HG03558 (cell line): Measurements from ENCODE around the gene SMAGP.
"Not testable (repeated sequence)": the region's sequence is repeated elsewhere in the genome, so short reads cannot be mapped to it uniquely, and the experiment has no call there.

Experiments used
- ATAC-seq: cut with Tn5 transposase; IDR thresholded peaks from one replicate; pipeline ENCODE4 v1.9.1; 2021; ENCODE audit warnings: moderate number of reproducible peaks; ENCODE audit not compliant: unreplicated experiment; ENCODE audit errors: extremely low read depth

SMAGP gene

DNA sequence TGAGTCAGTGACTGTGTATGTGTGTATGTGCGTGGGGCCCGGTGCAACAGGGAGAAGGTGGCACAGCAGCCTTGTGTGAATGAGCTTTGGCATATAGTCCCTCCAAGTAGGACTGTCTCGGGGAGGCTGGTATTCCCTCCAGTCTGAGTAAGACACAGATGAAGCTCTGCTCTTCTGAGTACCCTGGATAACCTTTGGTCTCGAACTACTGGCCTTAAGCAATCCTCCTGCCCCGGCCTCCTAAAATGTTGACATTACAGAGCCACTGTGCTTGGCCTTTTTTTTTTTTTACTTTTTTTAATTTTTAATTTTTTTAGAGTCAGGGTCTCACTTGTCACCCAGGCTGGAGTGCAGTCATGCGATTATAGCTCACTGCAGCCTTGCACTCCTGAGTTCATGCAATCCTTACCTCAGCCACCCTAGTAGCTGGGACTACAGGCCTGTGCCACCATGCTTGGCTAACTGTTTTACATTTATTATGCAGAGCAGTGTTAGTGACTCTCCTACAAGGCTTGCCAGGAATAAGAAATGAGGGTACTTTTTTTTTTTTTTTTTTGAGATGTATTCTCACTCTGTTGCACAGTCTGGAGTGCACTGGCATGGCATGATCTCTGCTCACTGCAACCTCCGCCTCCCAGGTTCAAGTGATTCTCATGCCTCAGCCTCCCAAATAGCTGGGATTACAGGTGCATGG is 41.0 kb downstream of the SMAGP start:
- ATAC-seq: no peak

GRCh38 chr12:51227962-51228361 is 42.3 kb downstream of the SMAGP start:
- ATAC-seq: no peak

DNA sequence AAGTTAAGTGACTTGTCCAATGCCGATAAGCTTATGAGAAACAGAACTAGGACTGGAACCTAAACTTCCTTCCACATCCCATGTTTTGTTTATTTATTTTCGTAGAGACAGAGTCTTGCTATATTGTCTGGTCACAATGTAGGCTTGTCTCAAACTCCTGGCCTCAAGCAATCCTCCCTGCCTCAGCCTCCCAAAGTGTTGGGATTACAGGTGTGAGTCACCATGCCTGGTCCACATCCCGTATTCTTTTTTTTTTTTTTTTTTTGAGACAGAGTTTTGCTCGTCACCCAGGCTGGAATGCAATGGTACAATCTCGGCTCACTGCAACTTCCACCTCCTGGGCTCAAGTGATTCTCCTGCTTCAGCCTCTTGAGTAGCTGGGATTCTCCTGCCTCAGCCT is 43.1 kb downstream of the SMAGP start:
- not testable (repeated sequence) for ATAC-seq

DNA sequence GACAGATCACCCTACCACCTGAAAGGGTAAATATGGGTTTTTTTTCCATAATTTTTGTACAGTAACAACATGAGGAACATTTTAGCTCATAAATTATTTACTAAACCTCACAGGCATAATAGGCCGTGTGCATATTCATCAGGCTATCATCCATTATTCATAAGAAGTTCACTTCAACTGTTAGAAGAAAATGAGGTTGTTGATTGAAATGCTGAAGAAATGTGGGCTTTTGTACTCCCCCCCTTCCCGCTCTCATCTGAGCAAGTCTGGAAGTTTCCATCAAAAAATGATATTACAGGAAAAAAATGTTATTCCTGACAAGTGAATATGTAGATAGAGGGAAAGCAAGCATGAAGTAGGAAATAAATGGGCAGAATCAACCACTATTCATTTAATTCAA is 44.4 kb downstream of the SMAGP start:
- no peak for ATAC-seq

- no peak for ATAC-seq
Measured at GRCh38 chr12:51225234-51225633, 45.0 kb downstream of the SMAGP start.

DNA sequence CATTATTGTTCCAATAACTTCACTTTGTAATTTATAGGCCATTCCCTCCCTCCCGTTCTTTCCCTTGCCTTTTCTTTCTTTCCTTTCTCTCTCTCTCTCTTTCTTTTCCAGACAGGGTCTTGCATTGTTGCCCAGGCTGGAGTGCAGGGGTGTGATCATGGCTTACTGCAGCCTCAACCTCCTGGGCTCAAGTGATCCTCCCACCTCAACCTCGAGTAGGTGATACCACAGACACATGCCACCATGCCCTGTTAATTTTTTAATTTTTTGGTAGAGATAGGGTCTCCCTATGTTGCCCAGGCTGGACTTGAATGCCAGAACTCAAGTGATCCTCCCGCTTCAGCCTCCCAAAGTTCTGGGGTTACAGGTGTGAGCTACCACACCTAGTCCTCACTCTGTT is 45.6 kb downstream of the SMAGP start:
- ATAC-seq: no peak

GRCh38 chr12:51222461-51222860 is 47.8 kb downstream of the SMAGP start:
- ATAC-seq: no peak

DNA sequence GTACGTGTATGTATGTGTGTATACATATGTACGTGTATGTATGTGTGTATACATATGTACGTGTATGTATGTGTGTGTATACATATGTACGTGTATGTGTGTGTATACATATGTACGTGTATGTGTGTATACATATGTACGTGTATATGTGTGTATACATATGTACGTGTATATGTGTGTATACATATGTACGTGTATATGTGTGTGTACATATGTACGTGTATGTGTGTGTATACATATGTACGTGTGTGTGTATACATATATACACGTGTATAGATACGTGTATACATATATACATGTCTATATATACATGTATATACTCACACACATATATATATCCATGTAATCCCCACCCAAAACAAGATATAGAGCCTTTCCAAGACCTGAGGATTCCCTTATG is 50.4 kb downstream of the SMAGP start:
- not testable (repeated sequence) for ATAC-seq

- ATAC-seq: no peak
Measured at GRCh38 chr12:51219322-51219721, 50.9 kb downstream of the SMAGP start.

DNA sequence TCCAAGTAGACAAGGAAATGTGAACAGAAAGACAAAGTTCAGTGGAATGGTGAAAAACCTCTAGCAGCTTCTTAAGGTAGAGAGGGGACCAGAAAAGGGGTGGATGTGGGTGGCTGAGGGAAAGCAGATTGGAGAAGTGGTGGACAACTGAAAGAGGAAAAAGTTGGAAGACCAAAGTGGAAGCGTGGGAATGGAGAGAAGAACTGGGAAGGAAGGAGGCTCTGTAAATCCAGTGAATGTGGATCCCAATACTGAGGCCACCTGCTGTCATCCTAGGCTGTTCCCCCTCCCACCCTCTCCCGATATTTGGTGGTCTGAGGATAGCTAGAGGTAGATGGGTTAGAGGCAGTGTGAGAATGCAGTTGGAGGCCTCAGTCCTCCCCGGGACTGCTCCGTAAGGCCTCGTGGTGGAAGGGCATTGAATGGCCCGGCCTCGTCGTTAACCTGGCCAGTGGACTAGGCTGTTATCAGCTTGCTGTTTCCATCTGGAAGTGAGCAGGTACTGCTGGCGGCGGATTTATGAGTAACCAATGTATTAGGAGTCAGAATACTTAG is 51.5 kb downstream of the SMAGP start:
- ATAC-seq: no peak

GRCh38 chr12:51217968-51218606 is 52.1 kb downstream of the SMAGP start, which contains the start of gene POU6F1:
POU6F1 (minus strand) TSS chr12:51218062; CDS start chr12:51206836, 11,226 bp downstream.
- no peak for ATAC-seq

GRCh38 chr12:51217133-51217967 is 52.9 kb downstream of the SMAGP start:
- ATAC-seq: no peak

- ATAC-seq: no peak
Measured at GRCh38 chr12:51216642-51217041, 53.6 kb downstream of the SMAGP start.

DNA sequence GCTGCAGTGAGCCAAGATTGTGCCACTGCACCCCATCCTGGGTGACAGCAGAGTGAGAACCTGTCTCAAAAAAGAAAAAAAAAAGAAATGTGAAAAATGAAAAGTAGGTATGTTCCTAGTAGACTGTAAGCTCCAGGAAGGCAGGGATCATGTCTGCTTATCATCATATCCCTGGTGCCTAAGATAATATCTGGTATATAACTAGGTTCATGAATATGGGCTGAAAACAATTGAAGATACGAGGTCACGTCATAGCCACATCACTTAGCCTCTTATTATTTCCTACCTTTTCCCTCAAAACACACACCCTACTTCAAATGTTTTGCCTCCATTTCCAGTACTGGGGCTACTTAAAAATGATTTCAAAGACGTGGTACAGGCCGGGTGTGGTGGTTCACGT is 55.3 kb downstream of the SMAGP start:
- ATAC-seq: no peak

GRCh38 chr12:51210690-51211395 is 59.4 kb downstream of the SMAGP start:
- no peak for ATAC-seq

DNA sequence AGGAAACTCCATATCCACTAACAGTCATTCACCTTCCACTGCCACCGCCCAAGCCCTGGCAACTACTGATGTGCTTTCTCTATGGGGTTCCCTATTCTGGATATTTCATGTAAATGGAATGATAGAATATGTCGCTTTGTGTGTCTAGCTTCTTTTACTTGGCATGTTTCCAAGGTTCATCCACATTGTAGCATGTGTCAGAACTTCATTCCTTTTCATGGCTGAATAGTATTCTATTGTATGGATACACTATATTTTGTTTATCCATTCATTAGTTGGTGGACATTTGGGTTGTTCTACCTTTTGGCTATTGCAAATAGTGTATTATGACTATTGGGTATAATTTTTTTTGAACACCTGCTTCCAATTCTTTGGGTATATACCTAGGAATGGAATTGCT is 61.0 kb downstream of the SMAGP start:
- no peak for ATAC-seq

DNA sequence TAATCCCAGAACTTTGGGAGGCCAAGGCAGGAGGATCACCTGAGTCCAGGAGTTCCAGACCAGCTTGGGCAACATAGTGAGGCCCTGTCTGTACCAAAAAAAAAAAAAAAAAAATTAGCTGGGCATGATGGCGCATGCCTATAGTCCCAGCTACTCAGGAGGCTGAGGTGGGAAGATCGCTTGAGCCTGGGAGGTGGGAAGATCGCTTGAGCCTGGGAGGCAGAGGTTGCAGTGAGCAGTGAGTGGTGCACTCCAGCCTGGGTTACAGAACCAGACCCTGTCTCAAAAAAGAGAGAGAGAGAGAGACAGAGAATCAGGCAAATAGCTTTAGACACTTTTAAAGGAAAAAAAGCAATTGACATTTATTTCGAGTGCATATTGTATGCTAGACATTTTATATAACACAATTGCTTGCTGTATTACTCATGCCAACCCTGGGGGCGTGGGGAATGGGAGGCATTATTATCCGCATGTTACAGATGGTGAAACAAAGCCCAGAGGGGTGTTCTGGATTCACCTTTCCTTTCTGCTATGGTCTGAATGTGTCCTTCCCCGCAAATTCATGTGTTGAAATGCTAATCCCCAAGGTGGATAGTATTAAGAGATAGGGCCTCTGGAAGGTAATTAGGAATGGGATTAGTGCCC is 62.1 kb downstream of the SMAGP start:
- ATAC-seq: no peak

DNA sequence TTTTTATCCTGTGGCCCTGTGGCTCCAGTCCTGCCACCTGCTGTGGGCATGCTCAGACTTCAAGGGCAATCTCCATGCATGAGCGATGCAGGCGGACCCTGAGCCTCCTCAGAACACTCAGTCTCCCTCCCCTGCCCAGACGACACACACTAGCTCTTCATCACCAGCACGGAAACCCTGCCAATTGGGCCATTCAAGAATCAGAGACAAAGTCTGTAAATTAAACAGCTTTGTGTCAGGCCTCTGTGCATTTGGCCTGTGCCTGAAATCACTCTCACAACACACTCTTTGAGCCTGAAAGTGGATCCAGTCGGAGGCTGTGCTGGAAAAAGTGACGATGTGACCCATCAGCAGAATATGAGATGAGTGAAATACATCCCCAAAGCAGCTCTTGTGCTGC is 64.9 kb downstream of the SMAGP start:
- ATAC-seq: no peak

- no peak for ATAC-seq
Measured at GRCh38 chr12:51202718-51203117, 67.5 kb downstream of the SMAGP start.

GRCh38 chr12:51200806-51201205 is 69.4 kb downstream of the SMAGP start:
- no peak for ATAC-seq
